Trophoblast cell (in vitro differentiated cells and primary cell): ENCODE data around the gene ATP1B4.

Experiments
- DNase-seq, 2 donors: peaks; one replicate each; pipeline ENCODE4 v3.0.0-alpha.2; 2016
- H2AFZ ChIP-seq: 2 replicates; pipeline ENCODE4 v1.6.1; 2013; ENCODE audit warnings: low read length, moderate library complexity, mild to moderate bottlenecking; ENCODE audit not compliant: insufficient read depth, poor library complexity
- H2AK5ac ChIP-seq: 2 replicates; pipeline ENCODE4 v1.6.1; 2013; ENCODE audit warnings: mild to moderate bottlenecking, low read length
- H2BK120ac ChIP-seq: 2 replicates; pipeline ENCODE4 v1.6.1; 2013; ENCODE audit warnings: low read length, mild to moderate bottlenecking, moderate library complexity; ENCODE audit not compliant: insufficient read depth, poor library complexity
- H2BK12ac ChIP-seq: 2 replicates; pipeline ENCODE4 v1.6.1; 2013; ENCODE audit warnings: mild to moderate bottlenecking, low read length, moderate library complexity
- H2BK5ac ChIP-seq: 2 replicates; pipeline ENCODE4 v1.6.1; 2013; ENCODE audit warnings: low read length, low read depth, moderate library complexity, mild to moderate bottlenecking; ENCODE audit not compliant: poor library complexity
- H3K14ac ChIP-seq: 2 replicates; pipeline ENCODE4 v1.6.1; 2013; ENCODE audit warnings: mild to moderate bottlenecking, low read length
- H3K18ac ChIP-seq: 2 replicates; pipeline ENCODE4 v1.6.1; 2013; ENCODE audit warnings: mild to moderate bottlenecking, low read length
- H3K23ac ChIP-seq: 2 replicates; pipeline ENCODE4 v1.6.1; 2013; ENCODE audit warnings: low read length
- H3K27ac ChIP-seq: 2 replicates; pipeline ENCODE4 v1.5.1; 2013; ENCODE audit warnings: low read depth, mild to moderate bottlenecking, inconsistent platforms, low read length, moderate library complexity
- H3K27me3 ChIP-seq: 2 replicates; pipeline ENCODE4 v1.6.1; 2013; ENCODE audit warnings: inconsistent platforms, mild to moderate bottlenecking, low read length, moderate library complexity; ENCODE audit not compliant: insufficient read depth
- H3K36me3 ChIP-seq, 2 experiments: 1 replicate in 1 of 2; 2 replicates in 1 of 2; pipeline ENCODE4 v1.6.1; 2013; ENCODE audit warnings: low read length in 2 of 2, mild to moderate bottlenecking in 2 of 2, moderate library complexity in 1 of 2; ENCODE audit not compliant: insufficient read depth in 2 of 2, control insufficient read depth in 1 of 2
- H3K4ac ChIP-seq: 2 replicates; pipeline ENCODE4 v1.6.1; 2013; ENCODE audit warnings: low read depth, mild to moderate bottlenecking, low read length, moderate library complexity
- H3K4me1 ChIP-seq, 2 experiments: 1 replicate in 1 of 2; 2 replicates in 1 of 2; pipeline ENCODE4 v1.6.1; 2013; ENCODE audit warnings: low read length in 2 of 2, mild to moderate bottlenecking in 2 of 2, moderate library complexity in 1 of 2; ENCODE audit not compliant: insufficient read depth in 2 of 2, control insufficient read depth in 1 of 2
- H3K4me2 ChIP-seq: 2 replicates; pipeline ENCODE4 v1.6.1; 2013; ENCODE audit warnings: inconsistent platforms, mild to moderate bottlenecking, low read length, moderate library complexity
- H3K4me3 ChIP-seq: 2 replicates; pipeline ENCODE4 v1.5.1; 2013; ENCODE audit warnings: mild to moderate bottlenecking, low read depth, low read length, inconsistent platforms
- H3K79me1 ChIP-seq: one replicate; pipeline ENCODE4 v1.6.1; 2013; ENCODE audit warnings: low read length
- H3K79me2 ChIP-seq: 2 replicates; pipeline ENCODE4 v1.6.1; 2013; ENCODE audit warnings: low read length, mild to moderate bottlenecking; ENCODE audit not compliant: control insufficient read depth, insufficient read depth, poor library complexity
- H3K9ac ChIP-seq: 2 replicates; pipeline ENCODE4 v1.6.1; 2013; ENCODE audit warnings: mild to moderate bottlenecking, low read length
- H3K9me3 ChIP-seq: 2 replicates; pipeline ENCODE4 v1.6.1; 2013; ENCODE audit warnings: low read depth, mild to moderate bottlenecking, control low read depth, inconsistent platforms, low read length; ENCODE audit not compliant: insufficient read depth
- H4K12ac ChIP-seq: 2 replicates; pipeline ENCODE4 v1.6.1; 2013; ENCODE audit warnings: low read depth, mild to moderate bottlenecking, low read length, moderate library complexity
- H4K8ac ChIP-seq: 2 replicates; pipeline ENCODE4 v1.6.1; 2013; ENCODE audit warnings: low read depth, mild to moderate bottlenecking, low read length, moderate library complexity
- H4K91ac ChIP-seq: one replicate; pipeline ENCODE4 v1.6.1; 2013; ENCODE audit warnings: low read depth, mild to moderate bottlenecking, low read length, moderate library complexity
- WGBS: extraction: QIAGEN DNeasy Blood & Tissue Kit; methylation state at CpG from one replicate; pipeline ENCODE4 v1.1.7; 2013; ENCODE audit warnings: missing lambda C conversion rate; ENCODE audit not compliant: insufficient read length, insufficient coverage; ENCODE audit errors: extremely low coverage; 5-methylcytosine and 5-hydroxymethylcytosine counted together

ATP1B4 gene

GRCh38 chrX:120321520-120322281 is 40.2 kb upstream of the ATP1B4 start:
- no CpG with 5 or more reads among the region's 4 CpGs for WGBS
- no peaks in the 10 kb centered on the region for H3K79me2 ChIP-seq
- H2AFZ ChIP-seq = no peak overlapping the region
- H2BK120ac ChIP-seq = no peak overlapping the region
- no peak overlapping the region for H3K18ac ChIP-seq
- H3K79me1 ChIP-seq = no peaks in the 10 kb centered on the region
- H3K14ac ChIP-seq = no peak overlapping the region
- no peaks in the 10 kb centered on the region for H3K36me3 ChIP-seq
- no peak overlapping the region for H3K9ac ChIP-seq
- H4K91ac ChIP-seq = no peak overlapping the region
- H4K12ac ChIP-seq = no peak overlapping the region
- no peak overlapping the region for H3K4ac ChIP-seq
- H2BK5ac ChIP-seq = no peak overlapping the region
- no peaks in the 10 kb centered on the region for H3K9me3 ChIP-seq
- H4K8ac ChIP-seq = no peak overlapping the region
- no peak overlapping the region for H3K4me2 ChIP-seq
- no peak overlapping the region for H3K4me3 ChIP-seq
- H3K27me3 ChIP-seq = no peaks in the 10 kb centered on the region
- no peak overlapping the region for H3K27ac ChIP-seq
- no peak for DNase-seq
- no peak overlapping the region for H3K23ac ChIP-seq
- no peaks in the 10 kb centered on the region for H3K4me1 ChIP-seq
- H2BK12ac ChIP-seq = no peak overlapping the region
- no peak overlapping the region for H2AK5ac ChIP-seq

- no peak overlapping the region for H3K4ac ChIP-seq
- no peak overlapping the region for H2AFZ ChIP-seq
- no peak overlapping the region for H3K4me3 ChIP-seq
- DNase-seq = no peak
- no peaks in the 10 kb centered on the region for H3K4me1 ChIP-seq
- H2BK12ac ChIP-seq = no peak overlapping the region
- H3K23ac ChIP-seq = no peak overlapping the region
- H3K27me3 ChIP-seq = no peaks in the 10 kb centered on the region
- H3K79me1 ChIP-seq = no peaks in the 10 kb centered on the region
- H3K9ac ChIP-seq = no peak overlapping the region
- H3K36me3 ChIP-seq = no peaks in the 10 kb centered on the region
- H4K12ac ChIP-seq = no peak overlapping the region
- H3K18ac ChIP-seq = no peak overlapping the region
- no peak overlapping the region for H4K8ac ChIP-seq
- no peak overlapping the region for H3K27ac ChIP-seq
- no CpG with 5 or more reads among the region's 2 CpGs for WGBS
- no peak overlapping the region for H2BK5ac ChIP-seq
- no peaks in the 10 kb centered on the region for H3K79me2 ChIP-seq
- H3K9me3 ChIP-seq = no peaks in the 10 kb centered on the region
- no peak overlapping the region for H3K14ac ChIP-seq
- no peak overlapping the region for H4K91ac ChIP-seq
- no peak overlapping the region for H3K4me2 ChIP-seq
- H2AK5ac ChIP-seq = no peak overlapping the region
- no peak overlapping the region for H2BK120ac ChIP-seq
Observed at GRCh38 chrX:120331116-120331515, 30.8 kb upstream of the ATP1B4 start.

GRCh38 chrX:120332394-120332793 is 29.5 kb upstream of the ATP1B4 start:
- WGBS = no CpG with 5 or more reads among the region's 1 CpG

GRCh38 chrX:120334151-120334550 is 27.7 kb upstream of the ATP1B4 start:
- Histone ChIP-seq H3K4ac (no peak overlapping the region), H3K4me2 (no peak overlapping the region), H3K9ac (no peak overlapping the region), H3K36me3 (no peaks in the 10 kb centered on the region), H2AFZ (no peak overlapping the region), H3K4me1 (no peaks in the 10 kb centered on the region), H3K27ac (no peak overlapping the region), H4K8ac (no peak overlapping the region), H3K27me3 (no peaks in the 10 kb centered on the region), H3K18ac (no peak overlapping the region), H3K14ac (no peak overlapping the region), H4K91ac (no peak overlapping the region), H3K4me3 (no peak overlapping the region), H3K9me3 (no peaks in the 10 kb centered on the region), H3K79me1 (no peaks in the 10 kb centered on the region), H3K79me2 (no peaks in the 10 kb centered on the region), H2AK5ac (no peak overlapping the region), H2BK5ac (no peak overlapping the region), H3K23ac (no peak overlapping the region), H4K12ac (no peak overlapping the region), H2BK12ac (no peak overlapping the region), H2BK120ac (no peak overlapping the region)
- WGBS = no CpG with 5 or more reads among the region's 2 CpGs
- DNase-seq = no peak

More at GRCh38 chrX:120332394-120332793, 29.5 kb upstream of the ATP1B4 start:
- H3K4me3 ChIP-seq = no peak overlapping the region
- no peak overlapping the region for H3K27ac ChIP-seq
- no peak overlapping the region for H2BK12ac ChIP-seq
- H4K12ac ChIP-seq = no peak overlapping the region
- no peak overlapping the region for H2AK5ac ChIP-seq
- H2BK120ac ChIP-seq = no peak overlapping the region
- no peak overlapping the region for H2BK5ac ChIP-seq
- no peak for DNase-seq
- H3K9ac ChIP-seq = no peak overlapping the region
- H3K9me3 ChIP-seq = no peaks in the 10 kb centered on the region
- no peak overlapping the region for H2AFZ ChIP-seq
- no peaks in the 10 kb centered on the region for H3K4me1 ChIP-seq
- no peaks in the 10 kb centered on the region for H3K79me2 ChIP-seq
- no peaks in the 10 kb centered on the region for H3K36me3 ChIP-seq
- no peak overlapping the region for H3K23ac ChIP-seq
- no peaks in the 10 kb centered on the region for H3K79me1 ChIP-seq
- no peaks in the 10 kb centered on the region for H3K27me3 ChIP-seq
- H3K4me2 ChIP-seq = no peak overlapping the region
- no peak overlapping the region for H4K91ac ChIP-seq
- no peak overlapping the region for H3K14ac ChIP-seq
- H3K4ac ChIP-seq = no peak overlapping the region
- H4K8ac ChIP-seq = no peak overlapping the region
- H3K18ac ChIP-seq = no peak overlapping the region
